ENCODE measurements around the gene ECHDC3.

DNA sequence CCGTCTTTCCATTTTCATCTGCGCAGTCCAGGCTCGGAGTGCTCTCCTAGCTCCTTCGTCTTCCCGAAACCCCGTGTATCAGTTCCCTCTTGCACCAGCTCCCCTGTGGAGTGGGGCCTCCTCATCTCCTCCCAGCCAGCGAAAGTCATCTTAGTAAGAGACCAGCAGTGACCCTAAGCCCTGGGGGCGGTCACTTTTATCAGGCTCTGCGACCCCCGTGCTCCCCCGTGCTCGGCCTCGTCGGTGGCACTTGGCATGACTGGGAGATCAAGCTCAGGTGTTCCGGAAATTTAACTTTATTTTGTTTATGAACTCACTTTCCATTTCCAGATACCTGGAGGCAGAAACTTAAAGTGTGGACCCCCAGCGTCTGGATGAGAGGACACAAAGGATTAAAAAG lies 574 bp upstream of the ECHDC3 start:
- TF ChIP-seq, protein P1, sequence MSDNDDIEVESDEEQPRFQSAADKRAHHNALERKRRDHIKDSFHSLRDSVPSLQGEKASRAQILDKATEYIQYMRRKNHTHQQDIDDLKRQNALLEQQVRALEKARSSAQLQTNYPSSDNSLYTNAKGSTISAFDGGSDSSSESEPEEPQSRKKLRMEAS (IDR thresholded peaks at IDR 0.05; ENCODE audit: insufficient read depth, insufficient read length), result no peak
- no peak for TF ChIP-seq MYC (IDR thresholded peaks at IDR 0.05; ENCODE audit: low read depth, low read length)
